Fibroblast of upper back skin (primary cell): Measurements from ENCODE around the gene STK16.
"Not testable (repeated sequence)": the region's sequence is repeated elsewhere in the genome, so short reads cannot be mapped to it uniquely, and the experiment has no call there.

Source experiments
- DNase-seq: peaks from one replicate; pipeline ENCODE4 v3.0.0-alpha.2; 2013

STK16 gene

DNA sequence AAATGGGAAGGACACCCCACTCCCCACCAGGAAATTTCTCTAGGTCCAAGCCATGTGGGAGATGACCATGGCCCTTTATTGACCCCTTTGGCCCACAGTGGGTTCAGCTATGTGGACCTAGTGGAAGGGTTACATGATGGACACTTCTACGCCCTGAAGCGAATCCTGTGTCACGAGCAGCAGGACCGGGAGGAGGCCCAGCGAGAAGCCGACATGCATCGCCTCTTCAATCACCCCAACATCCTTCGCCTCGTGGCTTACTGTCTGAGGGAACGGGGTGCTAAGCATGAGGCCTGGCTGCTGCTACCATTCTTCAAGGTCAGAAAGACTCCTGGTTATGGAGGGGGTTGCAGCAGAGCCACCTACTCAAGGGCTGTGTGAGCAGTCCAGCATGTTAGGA lies 1.3 kb downstream of the STK16 start:
- DNase-seq, result no peak

DNA sequence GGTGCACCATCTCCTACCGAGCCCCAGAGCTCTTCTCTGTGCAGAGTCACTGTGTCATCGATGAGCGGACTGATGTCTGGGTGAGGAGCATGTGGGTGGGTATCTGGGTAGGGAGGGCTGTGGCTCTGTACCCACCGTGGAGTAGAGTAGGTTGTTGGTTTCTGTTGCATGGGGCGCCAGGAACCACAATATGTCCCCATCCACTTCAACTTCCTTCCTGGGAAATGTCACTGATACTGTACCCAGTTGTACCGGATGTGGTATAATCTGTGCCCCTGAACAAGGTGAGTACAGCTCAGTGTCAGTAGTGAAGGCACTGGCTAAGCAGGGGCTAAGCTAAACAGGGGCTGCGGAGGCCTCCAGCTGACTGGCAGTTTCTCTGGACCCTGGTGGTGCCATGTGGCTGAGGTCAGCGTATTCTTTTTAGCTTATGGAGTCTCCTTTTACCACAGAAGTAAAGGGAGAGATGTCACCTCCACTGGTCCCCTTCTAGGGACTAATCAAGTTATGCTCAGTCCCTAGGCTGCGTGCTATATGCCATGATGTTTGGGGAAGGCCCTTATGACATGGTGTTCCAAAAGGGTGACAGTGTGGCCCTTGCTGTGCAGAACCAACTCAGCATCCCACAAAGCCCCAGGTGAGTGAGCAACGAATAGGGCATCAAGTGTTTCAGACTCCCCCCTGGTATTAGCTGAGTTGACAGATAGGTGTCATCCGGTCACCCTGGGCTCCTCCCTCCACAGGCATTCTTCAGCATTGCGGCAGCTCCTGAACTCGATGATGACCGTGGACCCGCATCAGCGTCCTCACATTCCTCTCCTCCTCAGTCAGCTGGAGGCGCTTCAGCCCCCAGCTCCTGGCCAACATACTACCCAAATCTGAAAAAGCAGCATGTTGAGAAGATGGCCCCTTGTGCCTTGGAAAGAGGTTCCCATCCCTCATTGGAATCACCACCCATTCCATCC lies 2.7 kb downstream of the STK16 start:
- no peak for DNase-seq

DNA sequence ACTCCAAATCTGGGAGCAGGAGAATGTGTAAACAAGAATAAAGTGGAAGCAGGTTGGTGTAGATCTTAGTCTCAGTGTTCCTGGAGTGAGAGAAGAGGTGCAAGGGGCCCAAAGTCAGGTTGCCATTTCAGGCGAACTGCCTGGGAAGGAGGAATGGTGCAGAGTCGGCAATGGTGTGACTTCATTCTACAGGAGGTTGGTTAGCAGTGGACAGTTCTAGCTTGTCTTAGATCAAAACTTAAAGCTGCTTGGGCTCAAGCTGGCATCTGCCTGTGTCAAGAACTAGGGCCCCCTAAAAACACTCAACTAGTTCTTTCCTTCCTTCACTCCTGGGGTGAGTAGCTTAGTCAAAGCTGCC lies 3.5 kb downstream of the STK16 start:
- no peak for DNase-seq

DNA sequence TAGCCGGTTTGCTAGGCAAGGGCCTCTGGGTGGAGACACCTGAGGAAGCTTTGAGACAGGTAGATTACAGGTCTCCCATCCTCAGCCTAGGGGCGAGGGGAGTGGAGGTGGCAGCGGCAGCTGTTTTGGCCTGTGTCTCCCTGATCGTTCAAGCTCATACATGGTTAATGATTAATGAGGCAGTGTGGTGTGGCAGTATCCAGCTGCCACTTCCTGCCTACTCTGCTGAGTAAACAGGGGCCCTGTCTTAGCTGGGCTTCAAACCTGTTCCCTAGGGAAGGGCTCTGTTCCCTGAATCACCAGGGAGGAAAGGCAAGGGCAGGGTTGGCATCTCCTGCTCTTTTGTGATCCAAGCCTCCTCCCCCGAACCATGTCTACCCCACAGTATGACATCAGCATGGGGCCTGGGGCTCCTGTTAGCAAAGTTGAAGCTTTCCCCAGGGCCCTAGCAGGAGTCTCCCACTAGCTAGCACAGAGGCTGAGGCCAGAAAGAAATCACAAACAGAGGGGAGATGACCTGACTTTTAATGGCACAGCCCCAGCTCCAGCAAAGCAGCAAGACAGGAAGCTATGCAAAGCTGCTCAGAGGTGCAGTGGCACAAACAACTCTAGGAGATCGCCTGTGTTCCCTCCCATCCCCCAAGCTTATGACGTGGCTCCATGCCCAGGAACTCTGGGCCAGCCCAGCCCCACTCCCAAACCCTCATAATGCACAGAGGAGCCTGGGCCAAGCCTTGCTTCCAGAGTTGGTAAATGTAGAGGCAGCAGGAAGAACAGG lies 4.1 kb downstream of the STK16 start:
- peak; percentile 72 for DNase-seq

DNA sequence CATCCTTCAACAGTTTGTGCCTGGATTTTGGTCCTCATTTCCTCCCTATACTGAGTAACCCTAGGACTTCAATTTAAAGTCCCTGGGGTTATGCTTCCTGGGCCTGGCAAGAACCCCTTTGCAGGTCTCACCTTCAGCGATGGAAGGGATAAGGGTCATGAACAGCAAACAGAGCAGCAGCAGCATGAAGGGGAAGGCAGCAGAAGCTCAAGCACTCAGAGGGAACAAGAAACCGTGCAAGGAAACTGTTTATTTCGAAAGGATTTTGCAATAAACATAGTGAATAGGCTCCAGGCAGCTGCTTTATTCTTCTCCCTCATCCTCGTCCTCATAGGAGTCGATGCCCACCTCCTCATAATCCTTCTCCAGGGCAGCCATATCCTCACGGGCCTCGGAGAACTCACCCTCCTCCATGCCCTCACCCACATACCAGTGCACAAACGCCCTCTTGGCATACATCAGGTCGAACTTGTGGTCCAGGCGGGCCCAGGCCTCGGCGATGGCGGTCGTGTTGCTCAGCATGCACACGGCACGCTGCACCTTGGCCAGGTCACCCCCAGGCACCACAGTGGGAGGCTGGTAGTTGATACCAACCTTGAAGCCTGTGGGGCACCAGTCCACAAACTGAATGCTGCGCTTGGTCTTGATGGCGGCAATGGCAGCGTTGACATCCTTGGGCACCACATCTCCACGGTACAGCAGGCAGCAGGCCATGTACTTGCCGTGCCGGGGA lies 4.9 kb downstream of the STK16 start:
- no peak for DNase-seq

DNA sequence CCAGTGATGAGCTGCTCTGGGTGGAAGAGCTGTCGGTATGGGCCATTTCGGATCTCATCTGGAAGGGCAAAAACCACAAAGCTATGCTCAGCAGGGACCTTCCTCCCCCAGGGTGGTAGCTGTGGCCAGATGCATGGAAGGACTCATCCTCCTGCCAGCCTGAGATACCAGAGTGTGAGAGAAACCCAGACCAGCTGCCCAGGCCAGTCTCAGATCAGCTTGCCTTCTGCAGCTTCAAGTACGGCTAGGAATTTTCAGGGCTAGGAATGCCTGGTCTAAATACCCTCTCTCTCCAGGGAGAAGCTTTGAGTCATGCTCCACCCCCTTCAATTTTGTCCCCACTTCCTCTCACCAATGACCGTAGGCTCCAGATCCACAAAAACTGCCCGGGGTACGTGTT lies 6.4 kb downstream of the STK16 start:
- no peak for DNase-seq

DNA sequence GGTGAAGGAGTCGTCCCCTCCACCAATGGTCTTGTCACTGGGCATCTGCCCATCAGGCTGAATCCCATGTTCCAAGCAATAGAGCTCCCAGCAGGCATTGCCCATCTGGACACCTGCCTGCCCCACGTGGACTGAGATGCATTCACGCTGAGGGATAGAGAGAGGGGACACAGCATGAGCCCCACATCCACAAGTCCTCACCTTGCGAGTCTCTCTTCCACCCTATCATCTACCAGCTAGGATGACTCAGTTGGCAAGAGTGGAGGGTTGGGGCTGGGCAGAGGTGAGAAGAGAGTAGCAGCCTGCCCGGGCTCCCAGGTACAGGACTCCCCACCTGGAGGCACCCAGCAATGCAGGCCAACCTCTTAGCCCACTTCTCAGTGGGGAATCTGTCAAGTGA lies 6.8 kb downstream of the STK16 start:
- DNase-seq, result no peak

DNA sequence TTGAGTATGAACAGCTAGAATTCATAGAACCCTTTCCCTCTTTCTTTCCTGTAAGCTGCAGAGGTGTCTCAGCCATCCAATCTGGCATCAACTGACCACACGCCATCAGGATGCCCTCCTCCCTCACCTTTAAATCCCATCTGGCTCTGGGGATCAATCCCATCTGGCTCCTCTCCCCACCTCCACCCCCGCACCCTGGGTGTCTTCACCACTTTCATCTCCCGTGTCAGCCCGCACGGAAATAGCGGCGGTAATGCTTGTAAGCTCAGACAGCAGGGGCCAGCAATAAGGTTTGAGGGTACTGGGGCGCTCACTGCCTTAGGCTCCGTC lies 7.3 kb downstream of the STK16 start:
- no peak for DNase-seq

DNA sequence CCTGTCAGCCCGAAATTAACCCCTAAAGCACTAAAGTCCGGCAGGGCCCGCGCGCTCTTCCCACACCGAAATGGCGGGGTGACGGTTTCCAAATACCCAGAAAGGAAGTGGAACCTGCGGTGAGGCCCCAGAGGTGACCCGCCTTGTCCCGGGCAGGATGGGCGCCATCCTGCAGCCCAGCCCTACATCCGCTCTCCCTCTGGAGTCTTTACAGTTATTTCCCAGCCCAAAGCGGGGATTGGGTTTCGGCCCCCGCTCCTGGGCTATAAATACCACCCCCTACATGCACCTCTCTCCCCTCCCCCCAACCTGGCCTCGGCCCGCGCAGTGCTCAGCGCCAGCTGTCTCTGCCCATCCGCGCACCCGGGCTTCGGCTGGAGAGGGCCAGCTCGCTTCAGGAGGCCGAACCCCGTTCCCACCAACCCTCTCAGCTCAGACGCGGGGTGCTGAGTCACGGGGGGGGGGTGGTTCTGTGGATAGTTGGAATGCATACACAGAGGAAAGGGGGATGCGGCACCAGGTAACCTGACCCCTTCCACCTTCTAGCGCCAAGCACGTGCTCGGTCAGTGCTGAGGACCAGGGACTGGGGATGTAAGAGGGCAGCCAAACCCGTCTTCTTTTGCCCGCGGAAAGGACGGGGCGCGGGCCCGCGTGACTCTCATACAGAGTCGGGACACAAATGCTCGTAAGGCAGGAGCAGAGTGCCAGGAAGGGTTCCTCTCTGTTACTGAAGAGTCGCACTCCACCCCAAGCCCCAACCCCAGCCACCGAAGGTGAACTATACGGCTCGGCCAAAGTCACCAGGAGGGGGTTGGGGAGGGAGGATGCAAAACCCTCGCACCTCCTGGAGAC lies 7.8 kb downstream of the STK16 start, which contains the start of gene TUBA4B:
Gene TUBA4B (plus strand): TSS at position 344 of the 853 bp plus-strand sequence. CDS start 165 bp downstream, at position 509.
- DNase-seq, result no peak

DNA sequence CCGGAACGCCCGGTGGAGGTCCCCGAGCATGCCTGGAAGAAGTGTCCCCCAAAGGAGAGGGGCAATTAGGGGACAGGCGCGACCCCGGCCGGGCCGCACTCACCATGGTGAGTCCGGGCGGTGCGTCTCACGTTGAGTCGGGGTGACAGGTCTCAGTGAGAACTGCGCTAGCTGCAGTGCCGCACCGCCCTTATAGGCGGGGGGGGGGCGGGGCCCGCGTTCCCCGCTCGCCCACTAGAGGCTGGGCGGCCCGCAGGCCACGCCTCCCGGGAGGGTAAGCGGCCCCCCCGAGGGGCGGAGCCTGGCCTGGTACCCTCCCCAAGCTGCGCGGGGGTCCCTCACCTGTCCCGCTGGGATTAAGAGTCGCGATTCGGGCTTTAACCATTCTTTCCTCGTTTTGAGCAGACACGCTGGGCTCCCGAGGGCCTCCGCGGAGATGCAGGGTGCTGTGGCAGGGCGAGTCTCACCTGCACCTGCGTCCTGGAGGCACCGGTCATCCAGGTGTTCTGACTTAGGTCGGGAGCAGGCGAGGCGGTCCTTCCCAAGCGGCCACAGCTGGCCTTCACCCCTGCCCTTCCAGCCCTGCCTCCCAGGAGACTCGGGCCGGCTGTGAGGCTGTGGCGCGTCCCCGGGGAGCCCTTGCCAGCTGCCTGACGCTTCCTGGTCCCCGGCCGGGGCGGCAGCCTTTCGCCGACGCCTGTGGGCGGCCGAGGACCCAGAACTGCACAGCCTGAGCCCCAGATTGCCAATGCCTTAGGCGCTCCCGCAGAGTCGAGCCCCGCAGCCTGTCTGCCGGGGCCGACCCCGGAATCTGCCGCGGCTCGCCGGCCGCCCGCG lies 8.7 kb downstream of the STK16 start, which contains the start of gene TUBA4A:
Gene TUBA4A (minus strand): TSS at position 166 of the 837 bp plus-strand sequence. CDS start 60 bp downstream, at position 106.
- peak; percentile 42 for DNase-seq

DNA sequence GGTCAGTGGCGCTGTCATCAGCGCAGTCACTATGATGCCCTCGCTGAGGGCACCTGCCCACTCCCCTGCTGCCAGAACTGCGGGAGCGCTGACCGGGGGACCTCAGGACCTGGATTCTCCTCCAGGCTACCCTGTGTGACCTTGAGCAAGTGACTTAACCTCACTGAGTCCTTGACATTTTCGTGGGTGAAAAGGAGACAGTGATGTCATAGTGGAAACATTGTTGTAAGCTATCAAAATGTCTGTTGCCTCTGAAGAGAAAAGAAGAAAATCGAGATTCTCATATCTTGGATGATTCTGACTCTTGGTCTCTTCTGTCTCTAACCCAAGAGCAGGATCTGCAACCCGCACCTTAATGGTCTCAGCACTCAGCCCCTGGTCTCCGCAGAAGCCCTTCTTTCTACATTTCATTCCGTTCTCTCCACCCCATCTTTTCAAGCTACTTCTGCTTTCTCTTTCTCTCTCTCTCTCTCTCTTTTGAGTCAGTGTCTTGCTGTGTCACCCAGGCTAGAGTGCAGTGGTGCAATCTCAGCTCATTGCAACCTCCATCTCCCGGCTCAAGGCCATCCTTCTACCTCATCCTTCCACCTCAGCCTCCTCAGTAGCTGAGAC lies 9.4 kb downstream of the STK16 start:
- no peak for DNase-seq

DNA sequence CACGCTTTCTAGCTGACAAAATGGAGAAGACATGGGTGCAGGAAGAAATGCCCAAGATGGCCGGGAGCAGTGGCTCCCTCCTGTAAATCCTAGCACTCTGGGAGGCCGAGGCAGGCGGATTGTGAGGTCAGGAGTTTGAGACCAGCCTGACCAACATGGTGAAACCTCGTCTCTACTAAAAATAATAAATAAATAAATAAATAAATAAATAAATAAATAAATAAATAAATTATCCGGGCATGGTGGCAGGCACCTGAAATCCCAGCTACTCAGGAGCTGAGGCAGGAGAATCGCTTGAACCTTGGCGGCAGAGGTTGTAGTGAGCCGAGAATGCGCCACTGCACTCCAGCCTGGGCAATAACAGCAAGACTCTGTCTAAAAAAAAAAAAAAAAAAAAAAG lies 13.7 kb downstream of the STK16 start:
- DNase-seq, result not testable (repeated sequence)

DNA sequence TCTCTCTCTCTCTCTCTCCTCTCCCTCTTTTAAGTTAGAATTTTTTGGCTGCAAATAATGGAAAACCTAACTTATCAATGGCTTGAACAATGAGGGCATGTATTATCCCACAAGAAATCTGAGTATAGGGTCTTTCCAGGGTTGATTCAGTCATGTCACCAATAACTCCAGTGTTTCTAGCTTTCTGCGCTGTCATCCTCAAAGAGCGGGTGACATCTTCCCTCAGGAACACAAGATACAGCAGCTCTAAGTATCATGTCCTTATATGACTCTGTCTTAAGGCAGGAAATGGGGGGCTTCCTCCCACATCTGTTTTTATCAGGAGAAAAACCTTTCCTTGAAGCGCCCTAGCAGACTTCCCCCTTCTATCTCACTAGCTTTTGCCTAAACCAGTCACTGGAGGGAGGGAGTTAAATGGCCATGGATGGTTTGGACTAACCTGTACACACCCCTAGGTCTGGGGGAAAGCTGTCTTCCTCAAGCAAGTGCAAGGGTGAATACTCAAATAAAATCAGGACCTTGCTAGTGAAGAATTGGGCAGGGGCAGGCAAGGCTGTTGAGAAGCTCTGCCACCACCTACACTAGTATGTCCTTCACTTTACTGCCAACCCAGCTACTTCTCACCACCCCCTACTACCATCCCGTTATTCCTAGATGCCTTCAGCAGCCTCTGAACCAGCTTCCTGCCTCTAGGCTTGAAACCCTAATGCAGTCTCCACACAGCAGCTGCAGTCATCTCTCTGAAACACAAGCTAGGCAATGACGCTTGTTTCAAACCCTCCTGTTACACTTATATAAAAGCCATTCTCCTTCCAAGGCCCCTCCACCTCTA lies 16.0 kb downstream of the STK16 start:
- no peak for DNase-seq

DNA sequence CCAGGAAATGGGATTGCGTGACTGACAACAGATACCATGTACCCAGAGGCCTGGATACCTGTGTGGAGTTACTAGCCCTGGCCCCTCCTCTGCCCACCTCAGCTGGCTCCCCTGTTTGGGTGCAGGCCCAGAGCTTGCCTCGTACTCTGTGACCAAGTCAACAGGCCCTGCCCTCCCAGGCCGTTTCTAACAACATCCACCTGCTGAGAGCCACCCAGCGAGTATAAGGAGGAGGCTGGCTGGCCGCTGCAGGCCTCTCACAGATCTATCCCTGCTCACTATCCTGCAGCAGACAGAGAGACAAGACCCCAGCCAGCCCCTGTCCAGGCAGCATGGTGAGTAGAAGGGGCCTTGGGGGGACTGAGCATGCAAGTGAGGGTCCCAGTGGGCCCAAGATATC lies 21.0 kb downstream of the STK16 start:
- no peak for DNase-seq

DNA sequence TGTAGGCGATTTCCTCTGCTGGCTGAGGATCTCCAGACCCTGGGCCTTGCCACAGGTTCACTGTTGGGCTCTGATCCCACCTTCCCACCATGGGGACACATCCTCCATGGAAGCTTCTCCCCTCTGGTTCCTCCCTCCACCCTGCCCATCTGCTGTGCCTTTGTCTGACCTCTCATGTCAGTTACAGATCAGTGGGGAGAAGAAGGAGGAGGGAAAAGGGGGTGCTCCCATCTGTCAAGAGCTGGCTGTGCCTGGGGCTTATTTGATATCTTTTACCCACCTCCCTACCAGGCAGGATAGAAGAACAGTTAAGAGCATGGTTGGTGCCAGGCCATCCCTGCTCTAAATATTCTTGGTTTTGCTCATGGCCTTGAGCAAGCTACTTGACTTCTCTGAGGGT lies 21.6 kb downstream of the STK16 start:
- no peak for DNase-seq

DNA sequence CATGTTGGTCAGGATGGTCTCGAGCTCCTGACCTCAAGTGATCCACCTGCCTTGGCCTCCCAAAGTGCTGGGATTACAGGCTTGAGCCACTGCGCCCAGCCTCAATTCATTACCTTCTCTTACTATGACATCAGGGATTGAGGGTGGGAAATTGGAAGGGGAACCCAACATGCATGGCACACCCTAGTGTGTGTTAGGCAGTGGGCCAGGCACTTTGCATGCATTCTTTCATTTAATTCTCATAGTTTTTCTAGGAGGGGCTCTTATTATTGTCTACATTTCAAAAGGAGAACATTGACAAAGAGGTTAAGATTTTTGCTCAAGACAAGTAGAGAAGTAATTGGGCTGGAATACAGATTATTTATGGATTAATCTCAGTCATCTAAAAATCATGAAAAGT lies 23.0 kb downstream of the STK16 start:
- DNase-seq, result no peak

DNA sequence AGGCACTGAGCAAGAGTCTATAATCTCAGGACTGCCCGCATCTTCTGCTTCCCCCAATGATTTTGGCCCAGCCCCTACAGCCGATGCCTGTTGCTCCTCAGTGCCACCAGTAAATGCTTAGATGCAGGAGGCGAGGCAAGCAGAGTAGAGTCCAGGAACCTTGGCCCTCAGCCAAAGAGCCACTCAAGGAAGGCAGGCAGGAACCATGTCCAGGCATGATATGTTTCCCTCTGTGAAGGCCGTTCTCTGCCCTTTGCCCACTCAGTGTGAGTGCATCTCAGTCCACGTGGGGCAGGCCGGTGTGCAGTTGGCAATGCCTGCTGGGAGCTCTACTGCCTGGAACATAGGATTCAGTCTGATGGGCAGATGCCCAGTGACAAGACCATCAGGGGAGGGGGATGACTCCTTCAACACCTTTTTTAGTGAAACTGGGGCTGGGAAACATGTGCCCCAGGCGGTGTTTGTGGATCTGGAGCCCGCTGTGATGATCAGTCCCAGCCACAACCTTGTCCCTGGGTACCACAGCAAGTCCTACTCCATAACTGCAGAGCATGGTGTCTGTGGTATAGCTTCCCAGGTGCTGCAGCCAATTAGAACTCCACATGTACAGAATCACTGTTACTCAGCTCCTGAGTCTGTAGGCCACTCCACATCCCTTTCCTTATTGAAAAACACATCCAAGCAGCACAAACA lies 24.2 kb downstream of the STK16 start:
- DNase-seq, result no peak

DNA sequence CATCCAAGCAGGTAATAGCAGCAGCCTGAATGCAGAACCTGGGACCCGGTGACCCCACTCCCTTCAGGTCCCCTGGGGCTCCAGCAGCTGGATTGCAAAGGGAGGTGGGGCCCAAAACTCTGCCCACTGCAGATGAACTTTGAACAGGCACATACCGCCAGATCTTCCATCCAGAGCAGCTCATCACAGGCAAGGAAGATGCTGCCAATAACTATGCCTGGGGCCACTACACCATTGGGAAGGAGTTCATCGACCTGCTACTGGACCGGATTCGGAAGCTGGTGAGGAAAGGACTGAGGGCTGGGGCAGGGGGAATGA lies 24.7 kb downstream of the STK16 start:
- DNase-seq, result no peak

DNA sequence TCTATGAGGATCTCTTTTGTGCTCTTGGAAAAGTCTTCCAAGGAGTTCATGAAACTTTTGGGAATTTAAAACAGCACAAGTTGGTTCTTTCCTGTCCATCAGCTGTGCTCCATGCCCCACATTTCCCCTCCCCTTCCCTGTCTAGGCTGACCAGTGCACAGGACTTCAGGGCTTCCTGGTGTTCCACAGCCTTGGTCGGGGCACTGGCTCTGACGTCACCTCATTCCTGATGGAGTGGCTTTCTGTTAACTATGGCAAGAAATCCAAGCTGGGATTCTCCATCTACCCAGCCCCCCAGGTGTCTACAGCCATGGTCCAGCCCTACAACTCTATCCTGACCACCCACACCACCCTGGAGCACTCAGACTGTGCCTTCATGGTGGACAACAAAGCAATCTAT lies 25.7 kb downstream of the STK16 start:
- no peak for DNase-seq

DNA sequence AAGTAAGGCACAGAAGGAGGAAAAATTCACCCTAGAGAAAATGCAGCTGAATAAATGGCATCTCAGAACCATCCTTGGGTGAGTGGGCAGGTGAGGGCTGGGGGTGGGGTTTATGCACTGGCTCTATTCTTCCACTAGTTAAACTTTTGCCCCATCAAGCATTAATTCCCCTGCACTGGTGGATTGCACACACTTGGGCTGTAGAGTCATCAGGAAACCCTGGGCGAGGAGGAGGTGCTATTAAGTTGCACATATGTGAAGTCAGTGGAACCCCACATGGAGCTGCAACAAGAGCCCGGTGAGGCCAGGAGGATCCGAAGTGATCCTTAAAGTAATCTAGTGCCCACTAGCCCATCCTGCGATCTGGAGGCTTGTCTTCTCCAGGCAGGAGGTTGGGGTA lies 27.1 kb downstream of the STK16 start:
- no peak for DNase-seq
